Measurements from ENCODE around the gene NOL12.
"Not testable (repeated sequence)": the region's sequence is repeated elsewhere in the genome, so short reads cannot be mapped to it uniquely, and the experiment has no call there.

The NOL12 gene

DNA sequence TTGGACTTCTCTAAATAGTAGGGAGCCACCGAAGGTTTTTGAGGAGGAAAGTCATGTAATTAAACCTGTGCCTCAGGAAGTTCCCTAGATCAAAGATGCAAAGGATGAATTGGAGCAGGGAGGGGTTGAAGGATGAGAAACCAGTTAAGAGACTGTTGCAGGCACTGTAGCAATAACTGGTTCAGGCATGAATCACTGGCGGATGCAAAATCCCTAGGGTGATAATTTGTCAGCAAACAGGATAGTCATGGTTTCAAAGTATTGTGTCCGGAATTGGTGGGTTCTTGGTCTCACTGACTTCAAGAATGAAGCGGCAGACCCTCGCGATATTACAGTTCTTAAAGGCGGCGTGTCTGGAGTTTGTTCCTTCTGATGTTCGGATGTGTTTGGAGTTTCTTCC lies 30.6 kb downstream of the NOL12 start:
- H3K27ac ChIP-seq = no peak overlapping the region
- no peak for TF ChIP-seq ZFX (IDR thresholded peaks at IDR 0.05; ENCODE audit: borderline replicate concordance)
- TF ChIP-seq, protein P1, sequence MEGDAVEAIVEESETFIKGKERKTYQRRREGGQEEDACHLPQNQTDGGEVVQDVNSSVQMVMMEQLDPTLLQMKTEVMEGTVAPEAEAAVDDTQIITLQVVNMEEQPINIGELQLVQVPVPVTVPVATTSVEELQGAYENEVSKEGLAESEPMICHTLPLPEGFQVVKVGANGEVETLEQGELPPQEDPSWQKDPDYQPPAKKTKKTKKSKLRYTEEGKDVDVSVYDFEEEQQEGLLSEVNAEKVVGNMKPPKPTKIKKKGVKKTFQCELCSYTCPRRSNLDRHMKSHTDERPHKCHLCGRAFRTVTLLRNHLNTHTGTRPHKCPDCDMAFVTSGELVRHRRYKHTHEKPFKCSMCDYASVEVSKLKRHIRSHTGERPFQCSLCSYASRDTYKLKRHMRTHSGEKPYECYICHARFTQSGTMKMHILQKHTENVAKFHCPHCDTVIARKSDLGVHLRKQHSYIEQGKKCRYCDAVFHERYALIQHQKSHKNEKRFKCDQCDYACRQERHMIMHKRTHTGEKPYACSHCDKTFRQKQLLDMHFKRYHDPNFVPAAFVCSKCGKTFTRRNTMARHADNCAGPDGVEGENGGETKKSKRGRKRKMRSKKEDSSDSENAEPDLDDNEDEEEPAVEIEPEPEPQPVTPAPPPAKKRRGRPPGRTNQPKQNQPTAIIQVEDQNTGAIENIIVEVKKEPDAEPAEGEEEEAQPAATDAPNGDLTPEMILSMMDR (IDR thresholded peaks at IDR 0.05) = no peak

DNA sequence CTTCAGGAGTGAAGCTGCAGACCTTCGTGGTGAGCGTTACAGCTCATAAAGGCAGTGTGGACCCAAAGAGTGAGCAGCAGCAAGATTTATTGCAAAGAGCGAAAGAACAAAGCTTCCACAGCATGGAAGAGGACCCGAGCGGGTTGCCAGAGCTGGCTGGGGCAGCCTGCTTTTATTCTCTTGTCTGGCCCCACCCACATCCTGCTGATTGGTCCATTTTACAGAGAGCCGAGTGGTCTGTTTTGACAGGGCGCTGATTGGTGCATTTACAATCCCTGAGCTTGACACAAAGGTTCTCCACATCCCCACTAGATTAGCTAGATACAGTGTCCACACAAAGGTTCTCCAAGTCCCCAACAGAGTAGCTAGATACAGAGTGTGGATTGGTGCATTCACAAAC lies 31.1 kb downstream of the NOL12 start:
- H3K27ac ChIP-seq = not testable (repeated sequence)

DNA sequence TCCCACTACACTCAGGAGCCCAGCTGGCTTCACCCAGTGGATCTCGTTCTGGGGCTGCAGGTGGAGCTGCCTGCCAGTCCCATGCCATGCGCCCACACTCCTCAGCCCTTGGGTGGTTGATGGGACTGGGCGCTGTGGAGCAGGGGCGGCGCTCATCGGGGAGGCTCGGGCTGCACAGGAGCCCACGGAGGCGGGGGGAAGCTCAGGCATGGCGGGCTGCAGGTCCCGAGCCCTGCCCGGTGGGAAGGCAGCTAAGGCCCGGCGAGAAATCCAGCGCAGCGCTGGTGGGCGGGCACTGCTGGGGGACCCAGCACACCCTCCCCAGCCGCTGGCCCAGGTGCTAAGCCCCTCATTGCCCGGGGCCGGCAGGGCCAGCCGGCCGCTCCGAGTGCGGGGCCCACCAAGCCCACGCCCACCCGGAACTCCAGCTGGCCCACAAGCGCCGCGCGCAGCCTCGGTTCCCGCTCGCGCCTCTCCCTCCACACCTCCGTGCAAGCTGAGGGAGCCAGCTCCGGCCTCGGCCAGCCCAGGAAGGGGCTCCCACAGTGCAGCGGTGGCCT lies 31.7 kb downstream of the NOL12 start:
- not testable (repeated sequence) for H3K27ac ChIP-seq

DNA sequence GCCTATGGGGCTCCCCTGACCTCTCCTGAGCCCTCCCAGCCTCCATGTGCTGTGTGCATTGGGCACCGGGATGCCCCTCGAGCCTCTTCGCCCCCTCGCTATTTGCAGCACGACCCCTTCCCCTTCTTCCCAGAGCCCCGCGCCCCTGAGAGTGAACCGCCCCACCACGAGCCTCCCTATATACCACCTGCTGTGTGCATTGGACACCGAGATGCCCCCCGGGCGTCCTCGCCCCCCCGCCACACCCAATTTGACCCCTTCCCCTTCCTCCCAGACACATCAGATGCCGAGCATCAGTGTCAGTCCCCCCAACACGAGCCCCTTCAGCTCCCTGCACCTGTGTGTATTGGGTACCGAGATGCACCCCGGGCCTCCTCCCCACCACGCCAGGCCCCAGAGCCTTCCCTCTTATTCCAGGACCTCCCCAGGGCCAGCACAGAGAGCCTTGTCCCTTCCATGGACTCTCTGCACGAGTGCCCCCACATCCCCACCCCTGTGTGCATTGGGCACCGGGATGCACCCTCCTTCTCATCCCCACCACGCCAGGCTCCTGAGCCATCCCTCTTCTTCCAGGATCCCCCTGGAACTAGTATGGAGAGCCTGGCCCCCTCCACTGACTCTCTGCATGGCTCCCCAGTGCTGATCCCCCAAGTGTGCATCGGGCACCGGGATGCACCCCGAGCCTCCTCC lies 39.6 kb downstream of the NOL12 start:
- H3K27ac ChIP-seq = no peak overlapping the region
- TF ChIP-seq ZFX (IDR thresholded peaks at IDR 0.05; ENCODE audit: borderline replicate concordance) = no peak
- TF ChIP-seq, protein P1 (IDR thresholded peaks at IDR 0.05) = no peak

DNA sequence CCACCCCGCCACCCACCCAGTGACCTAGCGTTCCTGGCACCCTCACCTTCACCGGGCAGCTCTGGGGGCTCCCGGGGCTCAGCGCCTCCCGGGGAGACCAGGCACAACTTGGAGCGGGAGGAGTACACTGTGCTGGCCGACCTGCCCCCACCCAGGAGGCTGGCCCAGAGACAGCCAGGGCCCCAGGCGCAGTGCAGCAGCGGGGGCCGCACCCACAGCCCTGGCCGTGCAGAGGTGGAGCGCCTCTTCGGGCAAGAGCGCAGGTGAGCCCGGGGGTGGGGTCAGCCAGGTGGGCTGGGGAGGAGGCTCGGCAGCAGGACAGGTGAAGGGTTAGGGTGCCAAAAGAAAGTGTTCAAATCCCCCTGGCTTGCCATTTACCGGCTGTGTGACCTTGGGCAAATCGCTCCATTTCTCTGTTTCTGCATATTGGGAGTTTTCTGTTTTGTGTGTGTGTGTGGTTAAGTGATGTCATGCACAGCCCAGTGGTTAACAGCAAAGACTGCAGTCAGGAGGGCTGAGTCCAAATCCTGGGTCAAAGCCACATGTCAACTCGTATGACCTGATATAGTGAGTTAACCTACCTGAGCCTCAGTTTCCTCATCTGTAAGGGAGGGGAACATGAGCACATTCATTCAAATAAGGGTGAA lies 40.2 kb downstream of the NOL12 start:
- H3K27ac ChIP-seq = no peak overlapping the region
- no peak for TF ChIP-seq ZFX (IDR thresholded peaks at IDR 0.05; ENCODE audit: borderline replicate concordance)
- TF ChIP-seq, protein P1 (IDR thresholded peaks at IDR 0.05) = no peak; the same call in 1 of the 2 replicates

DNA sequence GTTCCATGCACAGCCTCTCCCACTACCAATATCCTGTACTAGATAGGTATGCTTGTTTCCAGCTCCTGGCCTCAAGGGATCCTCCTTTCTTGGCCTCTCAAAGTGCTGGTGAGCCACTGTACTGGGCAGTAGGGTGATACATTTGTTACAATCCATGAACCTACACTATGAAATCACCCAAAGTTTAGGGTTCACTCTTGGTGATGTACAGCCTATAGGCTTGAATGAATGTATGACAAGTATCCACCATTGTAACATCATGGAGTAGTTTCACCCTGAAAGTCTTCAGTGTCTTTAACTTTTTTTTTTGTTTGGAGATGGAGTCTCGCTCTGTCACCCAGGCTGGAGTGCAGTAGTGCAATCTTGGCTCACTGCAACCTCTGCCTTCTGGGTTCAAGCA lies 42.5 kb downstream of the NOL12 start:
- no peak for TF ChIP-seq ZFX (IDR thresholded peaks at IDR 0.05; ENCODE audit: borderline replicate concordance)
- TF ChIP-seq, protein P1 (IDR thresholded peaks at IDR 0.05) = no peak
- H3K27ac ChIP-seq = peak overlapping the region; percentile 41

DNA sequence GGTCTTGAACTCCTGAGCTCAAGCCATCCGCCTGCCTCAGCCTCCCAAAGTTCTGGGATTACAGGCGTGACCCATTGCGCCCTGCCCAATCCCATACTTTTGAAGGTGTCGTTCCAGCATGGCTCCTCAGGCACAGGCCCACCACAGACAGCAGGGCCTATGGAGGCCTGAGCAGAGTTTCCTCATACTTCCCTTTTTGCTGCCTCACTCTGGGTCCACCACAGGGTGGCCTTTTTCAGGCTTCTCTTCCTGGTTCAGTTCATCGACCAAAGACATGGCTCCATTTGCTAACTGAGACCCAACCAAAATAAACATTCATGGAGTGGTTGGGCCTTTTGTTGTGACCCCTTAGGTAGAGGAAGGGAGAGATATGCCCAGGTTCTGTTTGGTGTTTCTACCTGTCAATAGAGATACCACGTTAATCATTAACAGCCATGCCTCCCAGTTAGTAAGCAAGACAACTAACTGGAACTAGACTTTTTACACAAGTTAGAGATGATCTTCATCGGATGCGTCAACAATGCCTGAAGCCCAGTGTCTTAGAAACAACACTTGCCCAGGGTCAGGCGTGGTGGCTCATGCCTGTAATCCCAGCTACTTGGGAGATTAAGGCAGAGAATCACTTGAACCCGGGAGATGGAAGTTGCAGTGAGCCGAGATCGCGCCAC lies 45.8 kb downstream of the NOL12 start:
- no peak for TF ChIP-seq ZFX (IDR thresholded peaks at IDR 0.05; ENCODE audit: borderline replicate concordance)
- TF ChIP-seq, protein P1 (IDR thresholded peaks at IDR 0.05) = peak; percentile 31
- H3K27ac ChIP-seq = peak overlapping the region; percentile 96

Data from 22Rv1 (cell line).